Neural cell (in vitro differentiated cells): ENCODE data around the gene KCNAB1.

Experiments
- CTCF ChIP-seq: fragments of 450-650 bp; IDR thresholded peaks from 2 replicates; pipeline ENCODE4 v1.5.1; 2014; ENCODE audit warnings: antibody characterized with exemption, mild to moderate bottlenecking, moderate library complexity; ENCODE audit not compliant: poor library complexity, severe bottlenecking
- EZH2 ChIP-seq: fragments of 200-600, 300-800 bp; shearing (Covaris generic), sonication (generic); IDR thresholded peaks from 2 replicates; pipeline ENCODE4 v1.6.1; 2014; ENCODE audit warnings: antibody characterized with exemption, low read length, borderline replicate concordance, mild to moderate bottlenecking; ENCODE audit not compliant: insufficient read depth, poor library complexity, severe bottlenecking
- POLR2AphosphoS5 ChIP-seq: IDR thresholded peaks from 2 replicates; pipeline ENCODE4 v1.6.1; 2012
- TAF1 ChIP-seq: IDR thresholded peaks from 2 replicates; pipeline ENCODE4 v1.6.1; 2012; ENCODE audit warnings: low read depth

- TF ChIP-seq CTCF: no peak
- no peak for TF ChIP-seq TAF1
- TF ChIP-seq POLR2AphosphoS5: no peak
- TF ChIP-seq EZH2: no peak
Measured at GRCh38 chr3:156492801-156493261, 372.5 kb downstream of the KCNAB1 start.
